Measurements from ENCODE around the gene PFKP.

PFKP gene

DNA sequence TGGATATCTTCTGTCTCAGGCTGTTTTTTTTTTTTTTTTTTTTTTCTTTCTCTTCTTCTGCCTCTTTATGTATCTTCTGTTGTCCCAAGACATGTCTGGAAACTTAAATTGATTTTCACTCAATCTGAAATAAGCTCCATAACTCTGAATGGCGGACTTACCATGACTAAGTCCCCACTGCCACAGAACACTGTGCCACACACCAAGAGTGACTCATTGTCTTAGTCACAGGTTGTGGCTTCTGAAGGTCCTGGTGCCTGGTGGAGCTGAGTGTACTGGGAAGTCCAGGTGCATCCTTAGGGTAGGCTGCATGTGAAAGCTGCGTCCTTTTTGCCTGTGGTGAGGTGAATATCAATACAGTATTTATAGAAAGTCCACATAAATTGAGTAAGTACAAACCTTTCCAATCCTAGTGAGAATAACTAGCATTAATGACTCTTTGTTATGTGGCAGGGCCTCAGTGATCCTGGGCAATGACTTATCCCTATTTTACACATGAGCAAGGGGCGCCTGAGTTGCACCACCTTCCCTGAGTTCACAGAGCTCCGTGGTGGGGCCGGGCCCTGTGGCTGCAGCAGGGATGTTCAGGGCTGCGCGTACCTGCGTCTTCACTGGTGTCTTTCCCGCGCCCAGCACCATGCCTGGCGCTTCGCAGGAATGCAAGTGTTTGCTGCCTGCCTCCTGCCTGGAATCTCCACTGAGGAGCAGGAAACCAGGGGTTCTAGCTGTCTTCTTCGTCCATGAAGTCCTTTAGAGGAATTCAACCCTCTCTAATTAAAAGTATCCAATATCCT lies 4.3 kb downstream of the PFKP start:
- FAIRE-seq, result no peak

DNA sequence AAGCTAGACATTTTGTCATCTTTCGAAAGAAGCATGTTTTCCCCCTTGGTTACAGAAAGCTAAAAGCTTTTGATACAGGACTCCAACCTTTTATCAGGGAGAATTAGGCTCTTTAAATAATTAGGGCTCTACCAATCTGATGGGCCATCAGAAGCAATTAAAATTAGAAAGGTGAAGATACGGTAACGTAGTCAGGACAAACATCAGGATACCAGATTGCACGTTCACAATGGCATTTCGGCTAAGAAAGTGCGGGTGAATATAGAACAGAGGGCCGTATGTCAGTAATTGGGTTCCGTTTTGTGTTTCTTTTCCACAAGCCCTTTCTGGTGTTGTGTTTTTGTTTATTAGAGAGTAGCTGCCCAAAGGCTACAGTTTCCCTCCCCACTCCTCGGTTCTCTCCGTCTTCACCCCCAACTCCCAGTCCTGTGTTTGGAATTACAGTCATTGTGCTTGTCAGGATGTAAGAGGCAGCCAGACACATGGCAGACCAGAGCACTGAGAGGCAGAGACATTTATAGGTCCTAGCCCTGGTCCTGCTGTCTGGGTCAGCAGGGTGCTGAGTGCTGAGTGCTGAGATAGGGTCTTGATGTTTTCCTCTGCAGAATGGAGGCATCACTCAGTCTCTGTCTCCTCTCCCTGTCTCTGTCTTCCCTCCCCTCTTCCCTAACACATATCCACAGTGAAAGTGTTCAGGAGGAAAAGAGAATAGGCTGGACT lies 5.5 kb downstream of the PFKP start:
- no peak for FAIRE-seq

DNA sequence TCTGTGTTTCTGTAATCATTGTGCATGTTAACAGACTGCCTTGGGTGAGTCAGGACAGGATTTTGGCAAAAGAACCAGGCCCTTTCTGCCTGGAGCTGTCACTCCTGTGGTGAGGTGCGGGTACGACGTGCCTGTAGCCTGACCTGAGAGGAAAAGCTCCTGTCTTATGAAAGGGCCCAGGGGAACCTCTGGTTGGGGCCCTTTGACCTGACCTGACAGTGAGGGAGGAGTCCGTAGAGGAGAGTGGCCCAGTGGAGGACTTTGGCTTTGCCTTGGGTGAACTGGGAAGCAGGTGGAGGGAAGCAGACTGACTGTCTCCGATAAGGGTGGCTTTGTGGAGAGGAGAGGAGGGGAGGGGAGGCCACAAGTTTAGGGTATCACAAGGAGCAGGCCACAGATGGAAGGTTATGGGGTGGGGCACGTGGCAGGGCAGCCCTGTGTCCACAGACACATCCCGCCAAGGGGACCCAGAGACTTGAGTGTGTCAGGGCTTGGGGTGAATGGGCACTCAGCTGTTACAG lies 6.9 kb downstream of the PFKP start:
- no peak for FAIRE-seq

DNA sequence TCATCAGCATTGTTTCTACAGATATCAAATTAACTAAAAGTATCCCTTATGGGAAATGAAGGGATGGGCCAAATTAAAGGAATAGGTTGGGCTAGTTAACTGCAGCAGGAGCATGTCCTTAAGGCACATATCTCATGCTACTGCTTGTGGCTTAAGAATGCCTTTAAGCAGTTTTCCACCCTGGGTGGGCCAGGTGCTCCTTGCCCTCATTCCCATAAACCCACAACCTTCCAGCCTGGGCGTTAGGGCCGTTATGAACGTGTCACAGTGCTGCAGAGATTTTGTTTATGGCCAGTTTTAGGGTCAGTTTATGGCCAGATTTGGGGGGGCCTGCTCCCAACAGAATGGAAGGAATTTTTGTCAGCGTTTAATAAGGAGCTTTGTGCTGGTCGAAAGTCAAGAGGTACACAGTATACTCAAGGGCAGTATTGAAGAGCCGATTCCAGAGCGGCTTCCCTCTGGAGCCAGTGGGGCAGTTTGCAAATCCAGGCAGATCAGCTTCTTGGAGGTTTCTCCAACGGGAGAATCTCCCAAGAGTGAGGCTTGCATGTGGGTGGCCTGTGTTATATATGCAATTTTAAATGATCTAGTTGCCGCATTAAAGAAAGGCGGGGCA lies 7.7 kb downstream of the PFKP start:
- FAIRE-seq, result no peak

DNA sequence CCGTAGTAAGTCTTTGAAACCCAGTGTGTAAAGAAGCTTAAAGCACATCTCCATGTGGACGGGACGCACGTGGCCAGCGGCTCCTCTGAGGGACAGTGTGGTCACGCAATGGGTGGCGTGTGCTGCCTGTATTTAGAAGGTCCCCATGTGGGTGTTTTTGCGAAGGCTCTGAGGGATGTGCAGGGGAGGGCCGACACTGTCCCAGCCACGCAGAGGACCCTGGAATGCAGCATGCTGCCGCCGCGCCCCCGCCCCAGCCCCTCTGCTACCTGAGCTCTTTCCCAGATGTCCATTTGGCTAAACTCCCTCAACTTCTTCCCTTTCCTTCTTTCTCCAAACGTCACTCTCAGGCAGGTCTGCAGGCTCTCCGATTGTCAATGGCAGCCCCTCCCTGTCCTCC lies 8.8 kb downstream of the PFKP start:
- no peak for FAIRE-seq

- no peak for FAIRE-seq
Observed at GRCh38 chr10:3077509-3077908, 10.2 kb downstream of the PFKP start.

DNA sequence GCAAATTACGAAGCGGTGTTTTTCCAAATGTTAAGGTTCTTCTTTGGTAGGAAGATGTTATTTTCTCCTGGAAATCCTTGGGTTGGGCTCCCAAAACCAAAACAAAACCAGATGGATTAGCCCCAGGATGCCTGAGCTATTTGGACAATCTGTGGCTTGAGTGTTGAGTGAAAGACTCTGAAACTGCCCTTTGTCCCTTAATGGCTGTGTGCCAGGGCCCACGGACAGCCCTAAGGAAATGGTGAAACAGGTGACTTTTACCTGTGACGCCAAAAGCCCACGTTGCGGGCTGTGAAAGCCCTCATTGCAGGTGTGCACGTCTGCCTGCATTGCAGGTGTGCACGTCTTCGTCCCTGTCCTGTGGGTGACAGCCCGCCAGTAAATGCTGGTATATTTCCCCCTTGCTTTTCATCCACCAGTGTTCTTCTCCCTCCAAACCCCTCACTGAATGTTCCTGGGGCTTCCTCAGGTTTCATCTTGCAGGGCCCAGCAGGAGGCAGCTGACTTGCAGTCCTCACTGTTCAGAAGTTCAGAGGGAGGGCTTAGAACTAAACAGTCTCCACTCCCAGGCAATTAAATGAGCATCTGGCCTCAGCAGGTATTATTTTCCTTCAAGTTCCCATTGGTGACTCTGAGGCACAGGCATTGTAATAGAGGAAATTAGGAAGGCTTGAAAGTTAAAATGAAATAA lies 10.7 kb downstream of the PFKP start:
- FAIRE-seq, result no peak

DNA sequence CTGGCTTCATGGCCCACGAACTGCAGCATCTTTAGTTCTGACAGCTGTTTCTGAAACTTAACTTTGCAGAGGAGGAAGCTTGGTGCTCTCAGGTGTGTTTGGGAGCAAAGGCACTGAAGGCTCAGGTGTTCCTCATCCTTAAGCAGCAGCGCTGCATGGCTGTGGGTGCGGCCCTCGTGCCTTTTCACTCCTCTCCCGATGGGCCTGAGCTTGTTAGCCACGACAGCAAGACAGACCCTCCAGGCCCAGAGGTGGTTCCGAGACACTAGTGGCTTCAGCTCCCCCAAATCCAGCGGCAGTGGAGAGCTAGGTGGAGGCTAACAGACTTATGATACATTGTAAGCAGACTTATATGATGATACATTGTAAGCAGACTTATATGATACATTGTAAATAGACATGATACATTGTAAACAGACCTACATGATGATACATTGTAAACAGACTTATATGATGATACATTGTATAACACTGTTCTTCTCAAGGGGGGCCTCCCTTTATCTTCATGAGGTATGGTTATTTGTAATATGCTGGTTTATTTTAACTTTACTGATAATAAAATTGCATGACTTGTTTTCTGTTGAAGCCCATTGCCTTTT lies 14.1 kb downstream of the PFKP start:
- FAIRE-seq, result no peak

DNA sequence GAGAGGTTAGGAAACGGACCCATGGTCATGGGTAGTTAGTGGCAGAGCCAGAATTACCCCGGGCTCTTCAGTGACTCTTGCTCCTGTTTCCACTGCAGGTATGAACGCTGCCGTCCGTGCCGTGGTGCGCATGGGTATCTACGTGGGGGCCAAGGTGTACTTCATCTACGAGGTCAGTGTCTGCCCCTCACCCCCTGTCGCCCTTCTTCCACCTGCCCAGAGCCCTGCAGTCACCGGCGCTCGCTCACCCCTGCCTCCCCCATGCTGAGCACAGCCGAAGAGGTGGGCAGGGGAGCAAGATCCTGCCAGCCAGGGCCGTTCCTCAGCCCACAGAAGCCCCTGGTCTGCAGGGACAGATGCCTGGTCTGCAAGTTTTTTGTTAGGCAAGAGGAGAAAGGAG lies 14.9 kb downstream of the PFKP start:
- FAIRE-seq, result no peak

- no peak for FAIRE-seq
Observed at GRCh38 chr10:3085785-3086567, 18.6 kb downstream of the PFKP start.

DNA sequence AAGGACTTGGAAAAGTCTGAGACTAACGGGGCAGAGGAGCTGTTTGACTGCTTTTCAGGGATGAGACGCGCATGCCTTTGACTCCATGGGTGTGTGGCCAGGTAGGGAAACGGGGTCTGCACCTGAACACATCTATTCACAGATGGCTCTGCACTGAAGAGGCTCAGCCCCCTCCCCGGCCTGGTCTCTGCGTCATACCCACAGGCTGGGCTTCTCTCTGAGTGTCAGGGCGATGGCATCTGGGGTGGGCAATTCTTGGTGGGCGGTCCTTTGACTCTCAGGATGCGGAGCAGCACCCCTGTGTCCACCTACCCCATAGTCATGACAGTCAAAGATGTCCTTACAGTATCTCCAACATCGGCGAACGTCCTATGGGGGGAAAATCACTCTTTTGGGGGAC lies 23.0 kb downstream of the PFKP start:
- no peak for FAIRE-seq

- no peak for FAIRE-seq
Observed at GRCh38 chr10:3090914-3091787, 23.8 kb downstream of the PFKP start.

DNA sequence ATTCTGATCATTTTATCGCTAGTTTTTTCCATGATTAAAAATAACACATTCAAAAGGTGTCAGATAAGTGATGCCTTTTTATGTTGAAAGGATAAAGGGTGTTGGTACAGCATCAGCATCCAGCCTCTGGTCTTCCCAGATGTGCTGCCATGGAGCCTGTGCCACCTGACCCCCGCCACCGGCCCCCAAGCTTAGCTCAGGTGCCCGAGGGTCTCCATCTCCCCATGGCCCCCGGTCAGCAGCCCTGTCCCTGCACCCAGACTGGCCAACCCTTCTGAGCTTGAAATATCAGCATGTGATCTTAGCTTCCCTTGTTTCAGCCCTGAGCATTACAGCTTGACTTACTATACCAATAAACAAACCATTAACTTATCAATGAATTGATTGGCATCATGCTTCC lies 24.6 kb downstream of the PFKP start:
- no peak for FAIRE-seq

GRCh38 chr10:3093996-3094395 lies 26.6 kb downstream of the PFKP start:
- no peak for FAIRE-seq

DNA sequence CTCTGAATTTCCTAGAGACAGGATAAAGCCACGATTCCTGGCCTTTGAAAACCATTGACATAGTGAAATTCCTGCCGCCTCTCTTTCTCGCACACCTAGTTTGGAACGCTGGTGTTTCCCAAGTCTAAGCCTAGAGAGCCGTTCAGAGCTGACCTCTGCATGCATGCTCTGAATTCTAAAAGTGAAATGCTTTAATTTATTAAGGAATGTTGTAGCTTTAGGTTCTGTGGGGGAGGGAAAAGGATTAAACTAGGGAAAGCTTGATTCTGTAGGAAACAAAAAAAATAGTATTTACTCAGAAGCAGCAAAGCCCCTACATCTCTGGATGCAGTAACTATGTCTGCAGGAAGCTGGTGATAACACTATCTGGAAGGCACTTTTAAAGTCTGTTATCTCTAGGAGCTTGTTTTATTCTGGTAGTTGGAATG lies 27.3 kb downstream of the PFKP start:
- FAIRE-seq, result no peak

GRCh38 chr10:3095373-3096139 lies 28.2 kb downstream of the PFKP start:
- peak; percentile 94 for FAIRE-seq

- FAIRE-seq, result no peak
Observed at GRCh38 chr10:3096149-3096548, 28.8 kb downstream of the PFKP start.

DNA sequence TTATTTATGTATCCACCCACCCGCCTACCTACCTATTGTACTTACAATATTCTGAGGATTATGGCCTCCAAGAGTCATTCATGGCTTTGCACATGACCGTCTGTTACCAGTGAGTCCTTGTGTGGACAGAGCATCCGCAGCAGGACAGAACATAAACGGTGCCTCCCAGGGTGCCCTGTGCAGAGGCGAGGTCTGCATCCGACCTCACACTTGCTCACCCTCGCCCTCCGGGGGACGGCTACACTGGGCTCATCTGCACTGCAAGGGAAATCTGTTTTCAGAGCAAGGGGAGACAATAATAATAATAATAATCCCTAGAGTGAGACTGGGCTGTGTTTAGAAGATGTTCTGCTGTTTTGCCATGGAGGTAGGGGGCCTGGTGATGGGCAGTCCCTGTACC lies 29.8 kb downstream of the PFKP start:
- FAIRE-seq, result no peak

- FAIRE-seq, result no peak
Observed at GRCh38 chr10:3098689-3099088, 31.3 kb downstream of the PFKP start.

All from endometrium (tissue), 2 donors.